CD14-positive monocyte (primary cell): ENCODE results near the gene CLEC3A. TPM values are rescaled to one million over a fixed set of nuclear protein-coding genes. Genes with fewer than 3 reads are reported as not detected.

ENCODE experiments used
- DNase-seq, 3 donors: peaks; one replicate each; pipeline ENCODE4 v3.0.0-alpha.2; 2011 to 2022
- H2AFZ ChIP-seq: 2 replicates; pipeline ENCODE4 v1.6.0; 2012; ENCODE audit warnings: mild to moderate bottlenecking, low read depth, low read length, inconsistent platforms; ENCODE audit not compliant: insufficient read depth, poor library complexity, severe bottlenecking
- H3K27ac ChIP-seq, 2 donors: 1 replicate in 1 of 2; 2 replicates in 1 of 2; pipeline ENCODE4 v1.5.1; 2012 to 2013; ENCODE audit warnings: low read length in 2 of 2, control low read depth in 1 of 2, inconsistent platforms in 1 of 2, low read depth in 1 of 2, mild to moderate bottlenecking in 1 of 2
- H3K27me3 ChIP-seq, 2 donors: one replicate each; pipeline versions ENCODE4 v1.6.0 to v1.6.1; 2011 to 2013; ENCODE audit warnings: low read length in 2 of 2; ENCODE audit not compliant: control insufficient read depth in 2 of 2, insufficient read depth in 2 of 2
- H3K36me3 ChIP-seq, 2 donors: replicated peaks in 1 of 2; 1 replicate in 1 of 2; 2 replicates in 1 of 2; pipeline versions ENCODE4 v1.5.1 to v1.6.1; 2012 to 2013; ENCODE audit warnings: low read length in 2 of 2, control low read depth in 1 of 2, inconsistent platforms in 1 of 2, mild to moderate bottlenecking in 1 of 2; ENCODE audit not compliant: insufficient read depth in 2 of 2, control insufficient read depth in 1 of 2
- H3K4me1 ChIP-seq, 2 donors: 1 replicate in 1 of 2; 2 replicates in 1 of 2; pipeline versions ENCODE4 v1.5.1 to v1.6.1; 2012 to 2013; ENCODE audit warnings: low read length in 2 of 2, control low read depth in 1 of 2, inconsistent platforms in 1 of 2, mild to moderate bottlenecking in 1 of 2, moderate library complexity in 1 of 2; ENCODE audit not compliant: insufficient read depth in 2 of 2, control insufficient read depth in 1 of 2
- H3K4me2 ChIP-seq: replicated peaks from 2 replicates; pipeline ENCODE3; 2012; ENCODE audit warnings: low read length, moderate library complexity, mild to moderate bottlenecking; ENCODE audit not compliant: poor library complexity, severe bottlenecking; ENCODE audit errors: extremely low read depth
- H3K4me3 ChIP-seq, 3 experiments: fragments of 200-600 bp in 1 of 3; sonication (generic) in 1 of 3; replicated peaks in 1 of 3; 1 replicate in 2 of 3; 2 replicates in 1 of 3; pipeline ENCODE4 v1.5.1; 2011 to 2013; ENCODE audit warnings: low read length in 3 of 3, mild to moderate bottlenecking in 3 of 3, control low read depth in 2 of 3, low read depth in 2 of 3, inconsistent platforms in 1 of 3, moderate library complexity in 1 of 3
- H3K79me2 ChIP-seq: 2 replicates; pipeline ENCODE4 v1.6.0; 2012; ENCODE audit warnings: mild to moderate bottlenecking, control low read depth, inconsistent platforms, low read length, moderate library complexity; ENCODE audit not compliant: insufficient read depth
- H3K9ac ChIP-seq: 2 replicates; pipeline ENCODE4 v1.6.0; 2017; ENCODE audit warnings: low read length, mild to moderate bottlenecking; ENCODE audit not compliant: insufficient read depth, poor library complexity, severe bottlenecking
- H3K9me3 ChIP-seq, 2 donors: replicated peaks in 1 of 2; 1 replicate in 1 of 2; 2 replicates in 1 of 2; pipeline versions ENCODE4 v1.5.1 to v1.6.1; 2012 to 2013; ENCODE audit warnings: low read length in 2 of 2, control low read depth in 1 of 2; ENCODE audit not compliant: control insufficient read depth in 1 of 2, insufficient read depth in 1 of 2
- H4K20me1 ChIP-seq: 2 replicates; pipeline ENCODE4 v1.6.0; 2012; ENCODE audit warnings: mild to moderate bottlenecking, low read length, control low read depth, moderate library complexity; ENCODE audit not compliant: insufficient read depth
- H3K27ac Mint-ChIP-seq, 7 donors: one replicate each; pipeline ENCODE4 v1.8.0; 2020; ENCODE audit warnings: mild to moderate bottlenecking in 7 of 7, mixed read lengths in 7 of 7, moderate library complexity in 6 of 7, inconsistent platforms in 2 of 7
- H3K27me3 Mint-ChIP-seq, 3 donors: one replicate each; pipeline ENCODE4 v1.8.0; 2021 to 2022; ENCODE audit warnings: low read depth in 3 of 3, mild to moderate bottlenecking in 3 of 3, mixed read lengths in 3 of 3, moderate library complexity in 3 of 3, inconsistent platforms in 1 of 3
- H3K36me3 Mint-ChIP-seq, 2 donors: one replicate each; pipeline ENCODE4 v1.8.0; 2020; ENCODE audit warnings: mixed read lengths in 2 of 2, inconsistent platforms in 1 of 2, mild to moderate bottlenecking in 1 of 2
- H3K4me1 Mint-ChIP-seq: one replicate; pipeline ENCODE4 v1.8.0; 2020; ENCODE audit warnings: mild to moderate bottlenecking, mixed read lengths
- H3K4me3 Mint-ChIP-seq, 2 donors: one replicate each; pipeline ENCODE4 v1.8.0; 2020; ENCODE audit warnings: mild to moderate bottlenecking in 2 of 2, mixed read lengths in 2 of 2, moderate library complexity in 1 of 2
- H3K9me3 Mint-ChIP-seq, 7 donors: one replicate each; pipeline ENCODE4 v1.8.0; 2020 to 2022; ENCODE audit warnings: mixed read lengths in 7 of 7, mild to moderate bottlenecking in 6 of 7, moderate library complexity in 6 of 7, inconsistent platforms in 2 of 7
- CTCF ChIP-seq: fragments of 200-600 bp; IDR thresholded peaks from one replicate; pipeline ENCODE4 v1.8.0; 2022; ENCODE audit warnings: antibody characterized with exemption, mild to moderate bottlenecking
- WGBS: methylation state at CpG from one replicate; pipeline ENCODE4 v1.1.5; 2013; ENCODE audit warnings: missing lambda C conversion rate; ENCODE audit not compliant: insufficient coverage; 5-methylcytosine and 5-hydroxymethylcytosine counted together
- intact Hi-C, 2 donors: fragments of 100-400 bp; cut with micrococcal nuclease; formaldehyde crosslinking; loops; one replicate each; pipeline versions ENCODE4 v1.15.0 to v1.15.1; 2023
- polyA plus RNA-seq, 3 donors: library from polyadenylated mRNA; depleted of rRNA in 1 of 3; unstranded in 2 of 3; stranded (reverse) in 1 of 3; fragments of 300-500 nt in 2 of 3; fragments of >200 nt in 1 of 3; fragmentation: Illumina TruSeq in 2 of 3; gene quantifications; 1 replicate in 2 of 3; 2 replicates in 1 of 3; pipeline ENCODE4 v1.2.3, GENCODE V29; 2012 to 2021

CLEC3A gene
- polyA plus RNA-seq, 3 donors: not detected

- Histone ChIP-seq H4K20me1 (no peaks in the 10 kb centered on the region), H3K4me3 (no peak overlapping the region), H3K27me3 (no peaks in the 10 kb centered on the region), H3K4me2 (no peak overlapping the region), H2AFZ (no peak overlapping the region), H3K9me3 (no peaks in the 10 kb centered on the region), H3K79me2 (no peaks in the 10 kb centered on the region), H3K9ac (no peak overlapping the region), H3K4me1 (no peaks in the 10 kb centered on the region), H3K27ac (no peak overlapping the region), H3K36me3 (no peaks in the 10 kb centered on the region)
- no peak overlapping the region for H3K4me3 Mint-ChIP-seq
- H3K4me1 Mint-ChIP-seq: no peaks in the 10 kb centered on the region
- intact Hi-C loops: no loop called here
- peaks cover 0 to 3% (median 0%) of the 10 kb centered on the region in 7 donors for H3K9me3 Mint-ChIP-seq
- H3K27ac Mint-ChIP-seq: no peak overlapping the region
- DNase-seq: no peak
- 100% methylated on average over 1 of the region's 3 CpGs for WGBS
- peaks cover 1 to 4% (median 3%) of the 10 kb centered on the region in 3 donors for H3K27me3 Mint-ChIP-seq
- H3K36me3 Mint-ChIP-seq: no peaks in the 10 kb centered on the region
- no peak for TF ChIP-seq CTCF
Measured at GRCh38 chr16:78028018-78028417, 5.7 kb downstream of the CLEC3A start.

- no peak overlapping the region for H3K9ac ChIP-seq
- H3K27me3 ChIP-seq: peaks cover 0 to 4% of the 10 kb centered on the region in 2 donors
- no peak for DNase-seq
- Mint-ChIP-seq H3K9me3 (no peaks in the 10 kb centered on the region), H3K4me1 (no peaks in the 10 kb centered on the region), H3K27ac (no peak overlapping the region), H3K36me3 (no peaks in the 10 kb centered on the region), H3K4me3 (no peak overlapping the region), H3K27me3 (peaks cover 0 to 11% (median 11%) of the 10 kb centered on the region in 3 donors)
- no peaks in the 10 kb centered on the region for H3K79me2 ChIP-seq
- no peak overlapping the region for H3K4me3 ChIP-seq
- no peak overlapping the region for H3K27ac ChIP-seq
- intact Hi-C loops: no loop called here
- H2AFZ ChIP-seq: no peak overlapping the region
- H4K20me1 ChIP-seq: no peaks in the 10 kb centered on the region
- no peaks in the 10 kb centered on the region for H3K9me3 ChIP-seq
- no peak overlapping the region for H3K4me2 ChIP-seq
- no peak for TF ChIP-seq CTCF
- 22% methylated on average over 1 of the region's 2 CpGs for WGBS
- no peaks in the 10 kb centered on the region for H3K4me1 ChIP-seq
- no peaks in the 10 kb centered on the region for H3K36me3 ChIP-seq
Measured at GRCh38 chr16:78034530-78034929, 12.2 kb downstream of the CLEC3A start.
